Measurements from ENCODE around the gene RPTOR. TPM values are rescaled to one million over a fixed set of nuclear protein-coding genes. Genes with fewer than 3 reads are reported as not detected.

RPTOR gene
- total RNA-seq, 3 donors from 2014 or later (not counting 1 experiment from before 2014, with no cell fraction given), result 49.2 to 63.6 (median 55.4) TPM

- 93% methylated on average over 9 of the region's 9 CpGs for WGBS (ENCODE audit: insufficient coverage)
- DNase-seq, result no peak
- H3K36me3 Mint-ChIP-seq, result no peaks in the 10 kb centered on the region
- H3K4me3 Mint-ChIP-seq, result no peak overlapping the region
- Histone ChIP-seq H3K27me3 (ENCODE audit: control insufficient read depth, insufficient read depth, low read length) (no peaks in the 10 kb centered on the region), H3K27ac (ENCODE audit: low read length) (no peak overlapping the region), H3K4me1 (ENCODE audit: control insufficient read depth, insufficient read depth, low read length) (peaks cover 12% of the 10 kb centered on the region), H3K9me3 (ENCODE audit: control insufficient read depth, insufficient read depth, low read length) (no peaks in the 10 kb centered on the region), H3K4me3 (ENCODE audit: low read length) (no peak overlapping the region), H3K36me3 (ENCODE audit: control insufficient read depth, insufficient read depth, low read length) (no peaks in the 10 kb centered on the region)
- ATAC-seq, result no peak
- no peaks in the 10 kb centered on the region for H3K27me3 Mint-ChIP-seq (ENCODE audit: low read depth in 2 of 2)
- H3K9me3 Mint-ChIP-seq, result no peaks in the 10 kb centered on the region
- intact Hi-C loops (cut with micrococcal nuclease), result no loop called here
- TF ChIP-seq, protein P1, sequence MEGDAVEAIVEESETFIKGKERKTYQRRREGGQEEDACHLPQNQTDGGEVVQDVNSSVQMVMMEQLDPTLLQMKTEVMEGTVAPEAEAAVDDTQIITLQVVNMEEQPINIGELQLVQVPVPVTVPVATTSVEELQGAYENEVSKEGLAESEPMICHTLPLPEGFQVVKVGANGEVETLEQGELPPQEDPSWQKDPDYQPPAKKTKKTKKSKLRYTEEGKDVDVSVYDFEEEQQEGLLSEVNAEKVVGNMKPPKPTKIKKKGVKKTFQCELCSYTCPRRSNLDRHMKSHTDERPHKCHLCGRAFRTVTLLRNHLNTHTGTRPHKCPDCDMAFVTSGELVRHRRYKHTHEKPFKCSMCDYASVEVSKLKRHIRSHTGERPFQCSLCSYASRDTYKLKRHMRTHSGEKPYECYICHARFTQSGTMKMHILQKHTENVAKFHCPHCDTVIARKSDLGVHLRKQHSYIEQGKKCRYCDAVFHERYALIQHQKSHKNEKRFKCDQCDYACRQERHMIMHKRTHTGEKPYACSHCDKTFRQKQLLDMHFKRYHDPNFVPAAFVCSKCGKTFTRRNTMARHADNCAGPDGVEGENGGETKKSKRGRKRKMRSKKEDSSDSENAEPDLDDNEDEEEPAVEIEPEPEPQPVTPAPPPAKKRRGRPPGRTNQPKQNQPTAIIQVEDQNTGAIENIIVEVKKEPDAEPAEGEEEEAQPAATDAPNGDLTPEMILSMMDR (IDR thresholded peaks at IDR 0.05), result no peak
- no peak overlapping the region for H3K27ac Mint-ChIP-seq
- H3K4me1 Mint-ChIP-seq, result peaks cover 31 to 54% of the 10 kb centered on the region in 2 donors
Observed at GRCh38 chr17:80618304-80618703, 73.7 kb downstream of the RPTOR start.

DNA sequence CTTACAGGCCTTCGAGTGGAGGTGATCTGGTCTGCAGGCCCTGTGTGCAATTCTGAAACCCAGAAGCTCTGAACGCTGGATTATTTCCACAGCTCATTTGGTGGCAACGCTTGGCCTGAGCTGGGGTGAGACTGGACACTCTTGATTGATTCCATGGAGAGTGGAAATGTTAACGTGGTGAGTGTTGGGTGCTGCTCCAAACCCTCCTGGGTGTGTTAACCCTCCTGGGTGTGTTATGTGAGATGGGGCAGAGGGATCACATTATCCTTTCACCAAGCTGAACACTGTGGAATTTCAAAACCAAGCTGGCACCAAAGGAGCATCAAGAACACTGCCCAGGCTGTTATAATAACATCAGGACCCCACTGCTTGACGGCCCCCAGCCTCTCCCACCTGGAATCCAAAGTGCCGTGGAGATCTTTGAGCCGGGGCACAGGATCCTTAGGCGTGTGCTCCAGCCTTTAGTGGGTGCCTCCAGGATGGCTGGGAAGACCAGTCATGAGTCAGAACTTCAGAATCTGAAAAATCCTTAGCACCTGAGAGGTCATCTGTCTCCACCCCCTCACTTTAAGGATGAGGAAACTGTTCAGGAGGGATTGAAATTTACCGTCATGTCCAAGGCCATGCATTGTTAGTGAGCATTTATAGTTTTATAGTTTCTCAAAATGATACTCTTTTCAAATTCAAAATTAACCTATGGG lies 75.0 kb downstream of the RPTOR start:
- peaks cover 25 to 42% of the 10 kb centered on the region in 2 donors for H3K4me1 Mint-ChIP-seq
- H3K27ac ChIP-seq (ENCODE audit: low read length), result no peak overlapping the region
- DNase-seq, result no peak
- no peak overlapping the region for H3K27ac Mint-ChIP-seq
- intact Hi-C loops (cut with micrococcal nuclease), result no loop called here
- no peaks in the 10 kb centered on the region for H3K9me3 ChIP-seq (ENCODE audit: control insufficient read depth, insufficient read depth, low read length)
- TF ChIP-seq, protein P1 (IDR thresholded peaks at IDR 0.05), result no peak
- H3K27me3 Mint-ChIP-seq (ENCODE audit: low read depth in 2 of 2), result no peaks in the 10 kb centered on the region
- H3K36me3 ChIP-seq (ENCODE audit: control insufficient read depth, insufficient read depth, low read length), result no peaks in the 10 kb centered on the region
- no peaks in the 10 kb centered on the region for H3K36me3 Mint-ChIP-seq
- no peak for ATAC-seq
- H3K4me1 ChIP-seq (ENCODE audit: control insufficient read depth, insufficient read depth, low read length), result peaks cover 12% of the 10 kb centered on the region
- H3K4me3 Mint-ChIP-seq, result no peak overlapping the region
- no peaks in the 10 kb centered on the region for H3K9me3 Mint-ChIP-seq
- 94% methylated on average over 8 of the region's 9 CpGs for WGBS (ENCODE audit: insufficient coverage)
- no peak overlapping the region for H3K4me3 ChIP-seq (ENCODE audit: low read length)
- H3K27me3 ChIP-seq (ENCODE audit: control insufficient read depth, insufficient read depth, low read length), result no peaks in the 10 kb centered on the region

- no peaks in the 10 kb centered on the region for H3K9me3 ChIP-seq (ENCODE audit: control insufficient read depth, insufficient read depth, low read length)
- Mint-ChIP-seq H3K4me3 (no peak overlapping the region), H3K36me3 (peaks cover 4% of the 10 kb centered on the region), H3K27me3 (ENCODE audit: low read depth in 2 of 2) (no peaks in the 10 kb centered on the region), H3K9me3 (no peaks in the 10 kb centered on the region), H3K4me1 (peaks cover 25 to 32% of the 10 kb centered on the region in 2 donors), H3K27ac (no peak overlapping the region)
- H3K36me3 ChIP-seq (ENCODE audit: control insufficient read depth, insufficient read depth, low read length), result peaks cover 2% of the 10 kb centered on the region
- TF ChIP-seq, protein P1 (IDR thresholded peaks at IDR 0.05), result no peak
- no peak overlapping the region for H3K4me3 ChIP-seq (ENCODE audit: low read length)
- no peaks in the 10 kb centered on the region for H3K27me3 ChIP-seq (ENCODE audit: control insufficient read depth, insufficient read depth, low read length)
- ATAC-seq (no peak), DNase-seq (no peak)
- intact Hi-C loops (cut with micrococcal nuclease), result no loop called here
- 70% methylated on average over 25 of the region's 25 CpGs for WGBS (ENCODE audit: insufficient coverage)
- H3K27ac ChIP-seq (ENCODE audit: low read length), result no peak overlapping the region
- peaks cover 12% of the 10 kb centered on the region for H3K4me1 ChIP-seq (ENCODE audit: control insufficient read depth, insufficient read depth, low read length)
Observed at GRCh38 chr17:80621335-80621996, 76.8 kb downstream of the RPTOR start.
